T-helper 1 cell treated with Interleukin-12 subunit alpha and Interleukin-12 subunit beta and Interleukin-4 antibody, amounts not matched to agents 30 ng/mL and 1 ng/mL, for 36 hours (primary cell): Measurements from ENCODE around the gene KRT6C. TPM values are rescaled to one million over a fixed set of nuclear protein-coding genes. Genes with fewer than 3 reads are reported as not detected.

Experiments
- intact Hi-C: fragments of 100-400 bp; cut with micrococcal nuclease; formaldehyde crosslinking; loops from one replicate; pipeline ENCODE4 v1.15.1; 2024
- total RNA-seq: library from RNA; stranded (reverse); gene quantifications from 2 replicates; pipeline ENCODE4 v1.2.3, GENCODE V29; 2022

Gene KRT6C
- total RNA-seq, 1 donor from 2014 or later: not detected

DNA sequence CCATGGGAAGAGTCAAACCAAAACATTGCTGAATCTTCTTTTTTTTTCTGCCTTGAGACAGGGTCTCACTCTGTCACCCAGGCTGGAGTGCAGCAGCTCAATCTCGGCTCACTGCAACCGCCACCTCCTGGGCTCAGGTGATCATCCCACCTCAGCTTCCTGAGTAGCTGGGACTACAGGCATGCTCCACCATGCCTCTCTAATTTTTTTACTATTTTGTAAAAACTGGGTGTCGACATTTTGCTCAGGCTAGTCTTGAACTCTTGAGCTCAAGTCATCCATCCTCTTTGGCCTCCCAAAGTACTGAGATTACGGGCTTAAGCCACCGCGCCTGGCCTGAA lies 38.0 kb downstream of the KRT6C start:
- intact Hi-C loops: no loop called here

- intact Hi-C loops: no loop called here
Measured at GRCh38 chr12:52434760-52435530, 38.7 kb downstream of the KRT6C start.

GRCh38 chr12:52434081-52434733 lies 39.4 kb downstream of the KRT6C start, which contains the start of gene KRT75:
Gene KRT75, minus strand, starts transcription at chr12:52434371. Its CDS starts 67 bp downstream, at chr12:52434304.
- intact Hi-C loops: no loop called here

- intact Hi-C loops: no loop called here
Measured at GRCh38 chr12:52433501-52434080, 40.0 kb downstream of the KRT6C start.

GRCh38 chr12:52432559-52433207 lies 40.9 kb downstream of the KRT6C start:
- intact Hi-C loops: no loop called here

GRCh38 chr12:52428121-52428520 lies 45.5 kb downstream of the KRT6C start:
- intact Hi-C loops: no loop called here

- intact Hi-C loops: no loop called here
Measured at GRCh38 chr12:52427083-52427482, 46.5 kb downstream of the KRT6C start.

- intact Hi-C loops: no loop called here
Measured at GRCh38 chr12:52426034-52426433, 47.6 kb downstream of the KRT6C start.

GRCh38 chr12:52425466-52425865 lies 48.1 kb downstream of the KRT6C start:
- intact Hi-C loops: no loop called here

- intact Hi-C loops: no loop called here
Measured at GRCh38 chr12:52423661-52424500, 49.7 kb downstream of the KRT6C start.

DNA sequence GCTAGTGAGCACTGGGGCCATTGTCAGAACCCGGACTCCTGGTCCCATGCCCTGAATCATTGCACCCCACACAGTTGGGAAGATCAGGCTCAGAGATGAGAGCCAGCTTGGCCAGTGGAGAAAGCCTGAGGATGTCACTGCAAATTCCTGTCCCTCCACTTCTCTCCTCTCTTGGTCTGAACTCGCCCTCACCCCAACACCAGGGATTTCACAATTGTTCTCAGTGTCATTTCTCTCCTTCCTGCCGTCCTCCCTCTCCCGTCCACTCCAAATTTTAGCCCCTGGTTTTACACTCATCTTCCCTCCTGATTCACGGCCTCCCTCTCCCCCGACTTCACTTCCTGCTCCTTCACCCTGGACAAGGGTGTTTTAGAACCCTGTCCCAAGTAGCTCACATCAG lies 50.6 kb downstream of the KRT6C start:
- intact Hi-C loops: no loop called here

- intact Hi-C loops: no loop called here
Measured at GRCh38 chr12:52419656-52420055, 53.9 kb downstream of the KRT6C start.

DNA sequence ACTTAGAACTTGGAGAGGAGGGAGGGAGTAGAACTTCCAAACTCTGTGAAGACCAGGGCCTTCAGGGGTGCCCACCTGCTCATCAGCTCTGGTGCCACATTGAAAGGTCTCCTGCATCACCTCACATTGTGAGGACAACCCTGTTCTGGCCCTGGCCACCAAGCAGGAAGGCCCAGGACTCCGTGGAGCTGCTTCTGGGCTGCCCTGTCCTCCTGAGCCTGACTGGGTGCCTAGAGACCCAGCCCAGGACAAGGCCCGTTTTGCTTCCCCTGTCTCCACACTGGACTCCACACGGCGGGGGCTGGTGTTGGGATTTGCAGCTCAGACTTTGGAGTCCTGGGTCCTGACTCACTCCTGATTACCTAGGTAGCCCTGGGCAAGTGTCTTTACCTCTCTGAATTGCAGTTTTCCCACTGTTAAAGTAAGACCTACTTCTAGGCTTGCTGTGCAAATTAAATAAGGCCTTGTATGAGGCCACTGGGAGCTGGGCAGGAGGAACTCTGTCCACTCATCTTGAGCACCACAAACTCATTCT lies 55.0 kb downstream of the KRT6C start:
- intact Hi-C loops: no loop called here

Other genes starting within 250 kb of the KRT6C start
- 53.6 and 56.8 TPM in 2 replicates for gene KRT7, start 240.6 kb downstream of the KRT6C start, total RNA-seq
- 1.9 and 3.4 TPM in 2 replicates for gene KRT86, start 199.2 kb downstream of the KRT6C start, total RNA-seq
- gene KRT81, start 182.3 kb downstream of the KRT6C start, total RNA-seq: not detected in 2 replicates
- not detected in 2 replicates for gene KRT83, start 152.4 kb downstream of the KRT6C start, total RNA-seq
- not detected in 2 replicates for gene KRT85, start 106.3 kb downstream of the KRT6C start, total RNA-seq
- not detected in 2 replicates for gene KRT84, start 88.2 kb downstream of the KRT6C start, total RNA-seq
- gene KRT82, start 67.5 kb downstream of the KRT6C start, total RNA-seq: not detected in 2 replicates
- not detected in 2 replicates for gene KRT75, start 39.4 kb downstream of the KRT6C start, total RNA-seq
- not detected in 2 replicates for gene KRT6B, start 21.7 kb downstream of the KRT6C start, total RNA-seq
- gene KRT6A, start 19.5 kb upstream of the KRT6C start, total RNA-seq: not detected in 2 replicates
- gene KRT5, start 46.6 kb upstream of the KRT6C start, total RNA-seq: not detected in 2 replicates
- not detected in 2 replicates for gene KRT71, start 79.3 kb upstream of the KRT6C start, total RNA-seq
- not detected in 2 replicates for gene KRT74, start 100.0 kb upstream of the KRT6C start, total RNA-seq
- 1.6 and 1.7 TPM in 2 replicates for gene KRT72, start 127.7 kb upstream of the KRT6C start, total RNA-seq
- 0.61 and 0.78 TPM in 2 replicates for gene KRT73, start 144.8 kb upstream of the KRT6C start, total RNA-seq
- gene KRT2, start 178.4 kb upstream of the KRT6C start, total RNA-seq: 0.20 and 0.27 TPM in 2 replicates
- 0.39 and 0.51 TPM in 2 replicates for gene KRT1, start 206.6 kb upstream of the KRT6C start, total RNA-seq
- not detected in 2 replicates for gene KRT77, start 229.7 kb upstream of the KRT6C start, total RNA-seq